AG08395 (cell line): ENCODE results near the gene GALNT10.
"Not testable (repeated sequence)": the region's sequence is repeated elsewhere in the genome, so short reads cannot be mapped to it uniquely, and the experiment has no call there.

Experiments used
- DNase-seq: peaks from one replicate; pipeline ENCODE4 v3.0.0; 2012; ENCODE audit warnings: mixed read lengths, low spot score

The GALNT10 gene

GRCh38 chr5:154190595-154191304 is at the start of gene GALNT10:
GALNT10 (plus strand) TSS chr5:154190733; CDS start chr5:154190867, 134 bp downstream.
- peak; percentile 81 for DNase-seq

- peak; percentile 20 for DNase-seq
Measured at GRCh38 chr5:154141745-154142221, 48.8 kb upstream of the GALNT10 start.

GRCh38 chr5:154143211-154143641 is 47.3 kb upstream of the GALNT10 start:
- DNase-seq = no peak

GRCh38 chr5:154145268-154145667 is 45.3 kb upstream of the GALNT10 start:
- no peak for DNase-seq

DNA sequence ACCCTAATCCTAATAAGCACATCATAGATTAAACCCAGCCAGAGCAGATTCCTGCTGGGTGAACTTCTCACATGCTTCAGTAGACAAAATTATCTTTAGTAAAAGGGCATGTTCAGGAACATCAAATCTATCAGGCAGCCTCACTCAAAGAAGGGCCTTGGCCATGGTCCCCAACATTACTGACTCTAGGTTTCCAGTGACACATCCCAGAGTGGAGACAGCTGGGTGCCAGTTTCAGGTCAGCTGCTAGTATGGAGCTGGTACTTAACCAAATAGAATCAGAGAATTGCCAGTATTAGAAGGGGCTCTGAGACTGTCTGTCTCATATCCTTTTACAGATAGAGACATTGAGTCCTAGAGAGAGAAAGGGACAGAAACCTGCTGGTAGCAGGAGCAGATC is 44.1 kb upstream of the GALNT10 start:
- DNase-seq = no peak

DNA sequence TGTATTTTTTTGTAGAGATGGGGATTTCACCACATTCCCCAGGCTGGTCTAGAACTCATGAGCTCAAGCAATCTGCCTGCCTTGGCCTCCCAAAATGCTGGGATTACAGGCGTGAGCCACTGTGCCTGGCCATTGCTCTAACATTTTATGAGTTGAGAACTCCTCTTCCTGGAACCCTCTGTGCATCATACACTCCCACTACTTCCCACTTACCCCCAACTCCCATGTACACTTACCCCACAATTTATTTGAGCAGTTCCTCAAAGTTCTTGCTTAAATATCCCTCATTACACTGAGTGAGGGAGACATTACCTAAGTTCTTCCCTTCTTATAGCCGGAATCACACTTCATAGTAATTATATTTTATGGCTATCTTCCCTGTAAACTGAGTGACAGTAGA is 42.9 kb upstream of the GALNT10 start:
- DNase-seq = no peak

GRCh38 chr5:154150471-154150870 is 40.1 kb upstream of the GALNT10 start:
- not testable (repeated sequence) for DNase-seq

DNA sequence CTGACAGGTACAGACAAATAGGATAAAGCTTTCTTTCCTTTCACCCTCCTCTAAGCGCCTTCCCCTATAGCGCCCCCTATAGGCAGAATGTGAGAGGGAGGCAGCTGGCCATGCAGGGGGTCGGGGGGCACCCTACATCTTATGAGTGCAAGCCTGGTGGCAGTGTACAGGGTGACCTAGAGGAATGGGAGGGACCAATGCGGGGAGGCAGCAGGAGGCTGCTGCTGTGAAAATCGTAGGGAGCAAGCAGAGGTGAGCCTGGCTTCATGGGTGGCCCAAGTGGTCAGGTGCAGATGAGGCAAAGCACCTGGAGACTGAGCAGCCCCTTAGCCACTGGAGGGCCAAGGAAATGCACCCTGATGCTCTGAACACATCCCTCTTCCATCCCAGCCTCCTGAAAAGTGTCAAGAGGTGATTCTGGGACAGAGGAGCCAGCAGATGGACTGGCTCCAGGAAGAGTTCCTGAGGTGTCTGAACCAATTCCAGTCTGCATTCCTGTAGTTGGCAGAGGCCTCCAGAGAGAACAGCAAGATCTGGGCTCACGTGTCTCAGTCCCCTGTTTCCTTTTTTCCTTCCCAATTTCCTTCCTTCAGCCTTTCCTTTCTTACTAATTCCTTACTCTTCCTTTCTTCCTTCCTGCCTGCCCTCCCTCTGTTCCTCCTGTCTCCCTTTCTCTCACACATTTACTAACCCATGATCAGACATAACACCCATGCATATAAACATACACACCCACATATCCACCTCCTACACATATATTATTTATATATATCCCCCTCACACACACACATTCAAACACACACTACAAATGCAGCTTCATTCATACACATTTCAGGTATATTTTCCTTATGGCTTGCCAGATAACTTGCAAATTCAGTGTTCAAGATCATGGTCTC is 32.8 kb upstream of the GALNT10 start:
- DNase-seq = no peak

DNA sequence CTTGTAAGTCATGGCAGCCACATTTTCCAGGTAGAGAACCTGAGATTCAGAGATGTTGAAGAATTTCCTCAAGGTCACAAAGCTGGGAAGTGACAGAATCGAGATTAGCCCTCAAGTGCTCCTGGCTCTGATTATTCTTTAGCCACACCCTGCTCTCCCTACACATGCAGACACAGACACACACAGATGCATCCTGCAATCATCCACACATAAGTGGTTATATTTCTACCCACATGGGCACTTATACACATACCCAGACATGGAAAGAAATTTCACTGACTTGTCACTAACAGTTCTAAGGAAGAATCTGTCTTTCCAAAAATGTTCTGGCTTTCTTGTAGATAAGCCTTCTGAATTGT is 32.2 kb upstream of the GALNT10 start:
- no peak for DNase-seq

DNA sequence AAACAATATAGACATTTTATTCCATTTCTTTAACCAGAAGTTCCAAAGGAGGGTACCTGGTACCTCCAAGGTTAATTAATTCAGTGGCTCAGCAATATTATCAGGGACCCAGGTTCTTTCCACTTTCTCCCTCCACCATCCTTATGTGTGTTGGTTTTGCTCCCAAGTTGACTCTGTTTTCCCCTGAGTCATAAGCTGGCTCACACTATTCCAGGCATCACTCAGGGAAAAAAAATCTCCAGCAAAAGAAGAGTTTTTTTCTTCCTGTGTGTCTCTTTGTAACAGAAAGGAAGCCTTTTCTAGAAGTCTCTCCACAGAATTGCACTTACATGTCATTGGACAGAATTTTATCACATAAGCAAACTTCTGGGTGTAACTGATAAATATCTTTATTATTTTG is 31.2 kb upstream of the GALNT10 start:
- DNase-seq = peak; percentile 54

DNA sequence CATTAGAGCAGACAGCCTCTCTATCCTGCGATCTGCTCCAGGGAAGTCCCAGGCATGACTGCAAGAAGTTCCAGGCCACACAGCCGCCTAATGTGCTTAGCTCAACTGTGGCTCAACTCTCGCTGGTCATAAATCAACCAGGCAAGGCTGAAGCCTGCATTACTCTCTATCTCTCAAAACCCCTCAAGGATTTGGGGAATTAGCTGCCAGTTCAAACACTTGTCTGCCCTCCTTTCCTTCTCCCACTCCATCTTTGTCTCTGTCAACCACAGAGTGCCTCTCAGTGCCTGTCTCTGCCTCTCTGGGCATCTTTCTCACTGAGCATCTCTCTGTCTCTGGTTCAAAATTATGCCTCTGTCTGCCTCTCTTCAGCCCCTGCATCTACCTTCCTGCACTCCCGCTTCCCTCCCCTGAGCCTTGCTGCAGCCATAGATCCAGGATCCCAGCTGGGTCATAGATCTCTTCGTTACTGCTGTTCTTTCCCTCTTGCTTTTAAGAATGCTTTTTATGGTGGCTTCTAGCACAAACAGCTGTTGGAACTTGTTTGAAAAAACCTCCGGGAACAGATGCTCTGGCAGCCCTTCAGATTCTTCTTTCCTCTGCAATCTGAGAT is 27.9 kb upstream of the GALNT10 start:
- DNase-seq = no peak

GRCh38 chr5:154163327-154164248 is 26.9 kb upstream of the GALNT10 start:
- DNase-seq = no peak

GRCh38 chr5:154164249-154164581 is 26.3 kb upstream of the GALNT10 start:
- DNase-seq = no peak

DNA sequence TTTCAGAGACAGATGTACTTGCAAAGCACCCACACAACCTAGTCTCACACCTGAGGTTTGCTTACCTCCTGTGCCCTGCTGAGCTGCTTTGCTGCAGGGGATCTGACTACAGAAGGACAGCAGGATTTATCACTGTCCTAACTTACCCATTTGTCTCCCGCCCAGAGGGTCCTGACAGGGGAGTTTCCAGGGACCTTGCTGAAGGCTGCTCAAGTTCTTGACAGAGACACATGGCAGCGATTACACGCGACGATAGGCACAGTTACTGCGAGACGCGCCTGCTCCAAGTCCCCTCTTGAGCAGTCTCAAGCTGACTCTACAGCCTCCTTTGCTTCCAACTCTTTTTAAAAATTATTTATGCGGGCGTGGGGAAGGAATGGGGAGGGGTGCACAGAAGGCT is 24.6 kb upstream of the GALNT10 start:
- no peak for DNase-seq

GRCh38 chr5:154166901-154167791 is 23.4 kb upstream of the GALNT10 start:
- DNase-seq = no peak

DNA sequence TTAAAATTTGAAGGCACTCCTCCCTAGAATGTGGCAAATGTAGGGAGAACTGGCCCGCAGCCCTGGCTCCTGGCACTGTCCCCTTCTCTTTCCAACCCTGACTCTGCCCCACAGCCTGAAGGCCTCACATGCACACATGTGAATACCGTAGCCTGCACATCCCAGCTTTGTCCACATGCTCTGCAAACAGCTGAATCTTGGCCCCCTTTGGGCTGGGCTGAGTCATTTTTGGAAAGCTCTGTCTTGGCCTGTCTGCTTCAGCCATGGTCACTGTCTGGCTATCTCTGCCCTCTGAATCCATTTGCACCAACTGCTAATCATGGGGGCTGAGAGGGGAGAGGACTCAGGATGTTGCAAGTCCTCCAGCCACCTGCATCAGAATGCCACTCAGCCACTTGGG is 22.1 kb upstream of the GALNT10 start:
- DNase-seq = peak; percentile 66

DNA sequence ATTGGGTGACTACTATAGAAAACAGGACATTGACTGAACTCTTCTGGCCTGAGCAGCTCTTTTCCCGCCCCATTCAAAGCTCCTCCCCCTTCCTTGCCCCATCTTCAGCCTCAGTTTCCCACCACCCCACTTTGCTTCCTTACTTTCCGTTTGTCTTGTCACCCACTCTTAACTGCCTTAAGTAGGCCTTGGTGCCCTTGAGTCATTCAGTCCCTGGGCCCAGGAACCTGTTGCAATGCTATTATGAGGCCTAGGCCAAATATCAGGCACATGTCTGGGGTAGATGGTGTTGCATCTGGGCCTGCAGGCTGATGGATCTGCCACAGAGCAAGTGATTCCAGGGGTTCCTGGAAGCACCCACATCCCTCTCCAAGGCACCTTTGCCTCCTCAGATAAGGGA is 17.7 kb upstream of the GALNT10 start:
- no peak for DNase-seq

- no peak for DNase-seq
Measured at GRCh38 chr5:154174091-154174490, 16.4 kb upstream of the GALNT10 start.

DNA sequence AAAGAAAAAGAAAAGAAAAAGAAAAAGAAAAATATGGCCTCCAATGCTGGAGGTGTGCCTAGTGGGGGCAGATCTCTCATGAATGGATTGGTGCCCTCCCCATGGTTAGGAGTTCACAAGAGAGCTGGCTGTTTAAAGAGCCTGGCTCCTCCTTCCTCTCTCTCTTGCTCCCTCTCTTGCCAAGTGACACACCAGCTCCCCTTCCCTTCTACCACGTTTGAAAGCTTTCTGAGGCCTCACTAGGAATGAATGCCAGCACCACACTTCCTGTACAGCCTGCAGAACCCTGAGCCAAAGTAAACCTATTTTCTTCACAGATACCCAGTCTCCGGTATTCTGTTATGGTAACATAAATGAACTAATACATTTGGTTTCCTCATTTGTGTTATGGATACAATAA is 14.4 kb upstream of the GALNT10 start:
- DNase-seq = no peak

DNA sequence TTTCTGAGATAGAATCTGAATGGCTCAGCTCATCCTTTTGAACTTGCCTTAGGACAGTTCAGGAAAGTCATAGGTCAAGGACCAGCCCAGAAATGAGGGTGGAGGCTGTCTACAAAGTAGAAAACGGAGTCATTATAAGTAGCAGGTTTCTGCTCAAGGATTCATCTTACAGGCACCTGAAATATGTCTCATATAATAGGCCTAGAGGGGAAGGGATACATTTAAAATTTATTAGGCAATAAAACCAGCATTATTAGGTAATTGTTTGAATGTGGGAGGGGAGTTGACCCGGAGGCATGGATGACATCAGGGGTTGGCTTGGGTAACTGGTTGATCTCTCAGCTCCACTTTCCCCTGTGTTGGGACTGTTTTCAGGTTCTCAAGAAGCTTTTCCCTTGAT is 11.9 kb upstream of the GALNT10 start:
- DNase-seq = no peak
